ENCODE data around the gene TMEM140. TPM values are rescaled to one million over a fixed set of nuclear protein-coding genes. Genes with fewer than 3 reads are reported as not detected.

The TMEM140 gene
- total and polyA plus RNA-seq, 9 of the 15 experiments (the other 6 are each of a cell fraction or from before 2014, with no cell fraction given): 0.03 to 0.82 (median 0.23) TPM

DNA sequence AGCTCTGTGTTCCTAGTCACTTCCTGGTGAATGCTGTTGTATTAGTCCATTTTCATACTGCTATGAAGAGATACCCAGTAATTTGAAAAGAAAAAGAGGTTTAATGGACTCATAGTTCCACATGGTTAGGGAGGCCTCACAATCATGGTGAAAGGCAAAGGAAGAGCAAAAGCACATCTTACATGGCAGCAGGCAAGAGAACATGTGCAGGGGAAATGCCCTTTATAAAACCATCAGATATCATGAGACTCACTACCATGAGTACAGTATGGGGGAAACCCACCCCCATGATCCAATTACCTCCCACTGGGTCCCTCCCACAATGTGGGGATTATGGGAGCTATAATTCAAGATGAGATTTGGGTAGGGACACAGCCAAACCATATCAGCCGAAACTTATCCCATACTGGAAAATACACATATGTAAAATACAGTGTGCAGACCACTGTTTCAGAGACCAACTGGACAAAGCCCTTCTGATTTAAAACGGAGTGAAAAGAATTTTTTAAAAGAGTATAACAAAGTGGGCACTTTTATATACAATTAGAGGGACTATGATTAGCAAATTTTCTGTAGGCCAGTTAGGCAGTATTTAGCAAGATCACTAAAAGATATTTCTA is 14.6 kb downstream of the TMEM140 start (continued):
- TF ChIP-seq, protein P1, sequence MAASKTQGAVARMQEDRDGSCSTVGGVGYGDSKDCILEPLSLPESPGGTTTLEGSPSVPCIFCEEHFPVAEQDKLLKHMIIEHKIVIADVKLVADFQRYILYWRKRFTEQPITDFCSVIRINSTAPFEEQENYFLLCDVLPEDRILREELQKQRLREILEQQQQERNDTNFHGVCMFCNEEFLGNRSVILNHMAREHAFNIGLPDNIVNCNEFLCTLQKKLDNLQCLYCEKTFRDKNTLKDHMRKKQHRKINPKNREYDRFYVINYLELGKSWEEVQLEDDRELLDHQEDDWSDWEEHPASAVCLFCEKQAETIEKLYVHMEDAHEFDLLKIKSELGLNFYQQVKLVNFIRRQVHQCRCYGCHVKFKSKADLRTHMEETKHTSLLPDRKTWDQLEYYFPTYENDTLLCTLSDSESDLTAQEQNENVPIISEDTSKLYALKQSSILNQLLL (CRISPR knock-in tag; IDR thresholded peaks at IDR 0.05; ENCODE audit: borderline replicate concordance): no peak
- TF ChIP-seq SIN3A (IDR thresholded peaks at IDR 0.05; ENCODE audit: borderline replicate concordance in 2 of 2, control insufficient read depth in 1 of 2, low read depth in 2 of 2, low read length in 2 of 2) (no peak), ZEB2 (IDR thresholded peaks at IDR 0.05) (peak; percentile 72; the same call in 1 of the 2 replicates), FOXJ3 (CRISPR knock-in tag; IDR thresholded peaks at IDR 0.05) (no peak), ZNF274 (IDR thresholded peaks at IDR 0.05; ENCODE audit: borderline replicate concordance, low read depth, low read length) (no peak), MYC (IDR thresholded peaks at IDR 0.05; ENCODE audit: low read depth, low read length) (no peak), MYC (CRISPR knock-in tag; IDR thresholded peaks at IDR 0.05; ENCODE audit: borderline replicate concordance, low read depth) (no peak), KAT8 (IDR thresholded peaks at IDR 0.05; ENCODE audit: low read depth) (no peak), ZNF282 (CRISPR knock-in tag; IDR thresholded peaks at IDR 0.05) (no peak), HIVEP1 (CRISPR knock-in tag; IDR thresholded peaks at IDR 0.05) (no peak), EZH2 (IDR thresholded peaks at IDR 0.05; ENCODE audit: borderline replicate concordance, low read depth, low read length) (no peak), ZNF76 (CRISPR knock-in tag; IDR thresholded peaks at IDR 0.05; ENCODE audit: borderline replicate concordance) (no peak), ZNF263 (CRISPR knock-in tag; IDR thresholded peaks at IDR 0.05; ENCODE audit: borderline replicate concordance) (no peak), YY1 (IDR thresholded peaks at IDR 0.05; ENCODE audit: borderline replicate concordance in 1 of 3, control insufficient read depth in 1 of 3, extremely low read depth in 1 of 3, insufficient read depth in 3 of 3, insufficient read length in 1 of 3, insufficient replicate concordance in 2 of 3, low read depth in 1 of 3, low read length in 2 of 3) (no peak), ATF1 (CRISPR knock-in tag; IDR thresholded peaks at IDR 0.05) (no peak), ATF1 (tag; IDR thresholded peaks at IDR 0.05) (no peak), ZNF507 (tag; conservative IDR thresholded peaks at IDR 0.05) (no peak), ZNF232 (CRISPR knock-in tag; IDR thresholded peaks at IDR 0.05) (no peak)
- TF ChIP-seq, protein P2, sequence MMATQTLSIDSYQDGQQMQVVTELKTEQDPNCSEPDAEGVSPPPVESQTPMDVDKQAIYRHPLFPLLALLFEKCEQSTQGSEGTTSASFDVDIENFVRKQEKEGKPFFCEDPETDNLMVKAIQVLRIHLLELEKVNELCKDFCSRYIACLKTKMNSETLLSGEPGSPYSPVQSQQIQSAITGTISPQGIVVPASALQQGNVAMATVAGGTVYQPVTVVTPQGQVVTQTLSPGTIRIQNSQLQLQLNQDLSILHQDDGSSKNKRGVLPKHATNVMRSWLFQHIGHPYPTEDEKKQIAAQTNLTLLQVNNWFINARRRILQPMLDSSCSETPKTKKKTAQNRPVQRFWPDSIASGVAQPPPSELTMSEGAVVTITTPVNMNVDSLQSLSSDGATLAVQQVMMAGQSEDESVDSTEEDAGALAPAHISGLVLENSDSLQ (IDR thresholded peaks at IDR 0.05): no peak
- TF ChIP-seq, protein P3, sequence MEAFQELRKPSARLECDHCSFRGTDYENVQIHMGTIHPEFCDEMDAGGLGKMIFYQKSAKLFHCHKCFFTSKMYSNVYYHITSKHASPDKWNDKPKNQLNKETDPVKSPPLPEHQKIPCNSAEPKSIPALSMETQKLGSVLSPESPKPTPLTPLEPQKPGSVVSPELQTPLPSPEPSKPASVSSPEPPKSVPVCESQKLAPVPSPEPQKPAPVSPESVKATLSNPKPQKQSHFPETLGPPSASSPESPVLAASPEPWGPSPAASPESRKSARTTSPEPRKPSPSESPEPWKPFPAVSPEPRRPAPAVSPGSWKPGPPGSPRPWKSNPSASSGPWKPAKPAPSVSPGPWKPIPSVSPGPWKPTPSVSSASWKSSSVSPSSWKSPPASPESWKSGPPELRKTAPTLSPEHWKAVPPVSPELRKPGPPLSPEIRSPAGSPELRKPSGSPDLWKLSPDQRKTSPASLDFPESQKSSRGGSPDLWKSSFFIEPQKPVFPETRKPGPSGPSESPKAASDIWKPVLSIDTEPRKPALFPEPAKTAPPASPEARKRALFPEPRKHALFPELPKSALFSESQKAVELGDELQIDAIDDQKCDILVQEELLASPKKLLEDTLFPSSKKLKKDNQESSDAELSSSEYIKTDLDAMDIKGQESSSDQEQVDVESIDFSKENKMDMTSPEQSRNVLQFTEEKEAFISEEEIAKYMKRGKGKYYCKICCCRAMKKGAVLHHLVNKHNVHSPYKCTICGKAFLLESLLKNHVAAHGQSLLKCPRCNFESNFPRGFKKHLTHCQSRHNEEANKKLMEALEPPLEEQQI (IDR thresholded peaks at IDR 0.05): 0 out of 2 replicates have a peak, but pooled peaks have one; percentile 40
- TF ChIP-seq, protein P4, sequence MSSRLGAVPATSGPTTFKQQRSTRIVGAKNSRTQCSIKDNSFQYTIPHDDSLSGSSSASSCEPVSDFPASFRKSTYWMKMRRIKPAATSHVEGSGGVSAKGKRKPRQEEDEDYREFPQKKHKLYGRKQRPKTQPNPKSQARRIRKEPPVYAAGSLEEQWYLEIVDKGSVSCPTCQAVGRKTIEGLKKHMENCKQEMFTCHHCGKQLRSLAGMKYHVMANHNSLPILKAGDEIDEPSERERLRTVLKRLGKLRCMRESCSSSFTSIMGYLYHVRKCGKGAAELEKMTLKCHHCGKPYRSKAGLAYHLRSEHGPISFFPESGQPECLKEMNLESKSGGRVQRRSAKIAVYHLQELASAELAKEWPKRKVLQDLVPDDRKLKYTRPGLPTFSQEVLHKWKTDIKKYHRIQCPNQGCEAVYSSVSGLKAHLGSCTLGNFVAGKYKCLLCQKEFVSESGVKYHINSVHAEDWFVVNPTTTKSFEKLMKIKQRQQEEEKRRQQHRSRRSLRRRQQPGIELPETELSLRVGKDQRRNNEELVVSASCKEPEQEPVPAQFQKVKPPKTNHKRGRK (tag; IDR thresholded peaks at IDR 0.05): no peak

Data from K562 (cell line).